HG03439 (cell line): ENCODE data around the gene SH2D3C.

Source experiments
- ATAC-seq: cut with Tn5 transposase; IDR thresholded peaks from one replicate; pipeline ENCODE4 v1.9.1; 2021; ENCODE audit warnings: mild to moderate bottlenecking, moderate library complexity; ENCODE audit not compliant: unreplicated experiment

Gene SH2D3C

GRCh38 chr9:127744398-127745110 lies 33.9 kb downstream of the SH2D3C start:
- no peak for ATAC-seq

GRCh38 chr9:127742435-127743088 lies 35.9 kb downstream of the SH2D3C start:
- ATAC-seq: no peak

GRCh38 chr9:127741831-127742434 lies 36.5 kb downstream of the SH2D3C start:
- ATAC-seq: no peak

GRCh38 chr9:127739614-127740330 lies 38.7 kb downstream of the SH2D3C start:
- no peak for ATAC-seq

GRCh38 chr9:127738666-127739065 lies 39.8 kb downstream of the SH2D3C start:
- no peak for ATAC-seq

GRCh38 chr9:127735530-127736185 lies 42.8 kb downstream of the SH2D3C start:
- ATAC-seq: peak; percentile 9

GRCh38 chr9:127734747-127735529 lies 43.5 kb downstream of the SH2D3C start, which contains the start of gene TOR2A:
Gene TOR2A, minus strand, starts transcription at chr9:127735294. Its CDS starts 24 bp downstream, at chr9:127735270.
- peak; percentile 81 for ATAC-seq

GRCh38 chr9:127734247-127734746 lies 44.2 kb downstream of the SH2D3C start:
- no peak for ATAC-seq

- no peak for ATAC-seq
Observed at GRCh38 chr9:127733614-127734013, 44.9 kb downstream of the SH2D3C start.

GRCh38 chr9:127732444-127732843 lies 46.0 kb downstream of the SH2D3C start:
- no peak for ATAC-seq

GRCh38 chr9:127731938-127732337 lies 46.5 kb downstream of the SH2D3C start:
- ATAC-seq: no peak

GRCh38 chr9:127730799-127731410 lies 47.6 kb downstream of the SH2D3C start:
- no peak for ATAC-seq

- ATAC-seq: no peak
Observed at GRCh38 chr9:127730262-127730661, 48.2 kb downstream of the SH2D3C start.

- no peak for ATAC-seq
Observed at GRCh38 chr9:127729522-127730256, 48.8 kb downstream of the SH2D3C start.

GRCh38 chr9:127728808-127729207 lies 49.7 kb downstream of the SH2D3C start:
- no peak for ATAC-seq

- no peak for ATAC-seq
Observed at GRCh38 chr9:127726871-127727270, 51.6 kb downstream of the SH2D3C start.

GRCh38 chr9:127724012-127724411 lies 54.5 kb downstream of the SH2D3C start:
- ATAC-seq: no peak

GRCh38 chr9:127723444-127723843 lies 55.0 kb downstream of the SH2D3C start:
- no peak for ATAC-seq

- ATAC-seq: no peak
Observed at GRCh38 chr9:127723013-127723412, 55.5 kb downstream of the SH2D3C start.
